Stimulated activated naive CD8-positive, alpha-beta T cell treated with anti-CD3 and anti-CD28 coated beads, Interleukin-15, Interleukin-2, amounts not matched to agents 100 ng/mL and 50 ng/mL, for 24 hours (primary cell): ENCODE results near the gene CTDSP2.
"Not testable (repeated sequence)": the region's sequence is repeated elsewhere in the genome, so short reads cannot be mapped to it uniquely, and the experiment has no call there.

Experiments
- H3K27ac Mint-ChIP-seq: one replicate; pipeline ENCODE4 v1.8.0; 2021; ENCODE audit warnings: mild to moderate bottlenecking, mixed read lengths
- H3K27me3 Mint-ChIP-seq: one replicate; pipeline ENCODE4 v1.8.0; 2021; ENCODE audit warnings: mixed read lengths
- H3K36me3 Mint-ChIP-seq: one replicate; pipeline ENCODE4 v1.8.0; 2021; ENCODE audit warnings: low read depth, mixed read lengths
- H3K4me1 Mint-ChIP-seq: one replicate; pipeline ENCODE4 v1.8.0; 2021; ENCODE audit warnings: low read depth, mixed read lengths
- H3K4me3 Mint-ChIP-seq: one replicate; pipeline ENCODE4 v1.8.0; 2021; ENCODE audit warnings: mild to moderate bottlenecking, mixed read lengths
- H3K9me3 Mint-ChIP-seq: one replicate; pipeline ENCODE4 v1.8.0; 2021; ENCODE audit warnings: mixed read lengths

CTDSP2 gene

DNA sequence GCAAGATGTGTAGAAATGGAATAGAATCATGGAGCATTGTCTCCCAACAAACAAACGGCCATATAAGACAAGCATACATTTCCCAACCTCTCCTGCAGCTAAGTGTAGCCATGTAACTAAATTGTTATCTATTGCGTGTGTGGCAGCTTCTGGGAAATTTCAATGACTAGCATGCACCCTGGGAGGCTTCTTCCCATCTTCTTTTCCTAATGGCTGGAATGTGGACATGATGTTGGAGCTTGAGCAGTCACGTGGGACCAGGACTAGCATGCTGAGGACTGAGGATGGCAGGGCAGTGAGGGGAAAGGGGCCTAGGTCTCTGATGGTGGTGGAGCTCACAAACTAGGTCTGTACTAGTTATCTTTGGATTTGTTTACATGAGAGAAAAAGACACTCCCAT lies 21.7 kb upstream of the CTDSP2 start:
- no peak overlapping the region for H3K4me3 Mint-ChIP-seq
- peaks cover 7% of the 10 kb centered on the region for H3K27me3 Mint-ChIP-seq
- H3K27ac Mint-ChIP-seq = no peak overlapping the region
- H3K4me1 Mint-ChIP-seq = peaks cover 4% of the 10 kb centered on the region
- H3K36me3 Mint-ChIP-seq = no peaks in the 10 kb centered on the region
- H3K9me3 Mint-ChIP-seq = no peaks in the 10 kb centered on the region

GRCh38 chr12:57866308-57867019 lies 19.9 kb upstream of the CTDSP2 start:
- Mint-ChIP-seq H3K36me3 (no peaks in the 10 kb centered on the region), H3K9me3 (no peaks in the 10 kb centered on the region), H3K27me3 (peaks cover 7% of the 10 kb centered on the region), H3K4me1 (peaks cover 4% of the 10 kb centered on the region), H3K4me3 (no peak overlapping the region), H3K27ac (no peak overlapping the region)

DNA sequence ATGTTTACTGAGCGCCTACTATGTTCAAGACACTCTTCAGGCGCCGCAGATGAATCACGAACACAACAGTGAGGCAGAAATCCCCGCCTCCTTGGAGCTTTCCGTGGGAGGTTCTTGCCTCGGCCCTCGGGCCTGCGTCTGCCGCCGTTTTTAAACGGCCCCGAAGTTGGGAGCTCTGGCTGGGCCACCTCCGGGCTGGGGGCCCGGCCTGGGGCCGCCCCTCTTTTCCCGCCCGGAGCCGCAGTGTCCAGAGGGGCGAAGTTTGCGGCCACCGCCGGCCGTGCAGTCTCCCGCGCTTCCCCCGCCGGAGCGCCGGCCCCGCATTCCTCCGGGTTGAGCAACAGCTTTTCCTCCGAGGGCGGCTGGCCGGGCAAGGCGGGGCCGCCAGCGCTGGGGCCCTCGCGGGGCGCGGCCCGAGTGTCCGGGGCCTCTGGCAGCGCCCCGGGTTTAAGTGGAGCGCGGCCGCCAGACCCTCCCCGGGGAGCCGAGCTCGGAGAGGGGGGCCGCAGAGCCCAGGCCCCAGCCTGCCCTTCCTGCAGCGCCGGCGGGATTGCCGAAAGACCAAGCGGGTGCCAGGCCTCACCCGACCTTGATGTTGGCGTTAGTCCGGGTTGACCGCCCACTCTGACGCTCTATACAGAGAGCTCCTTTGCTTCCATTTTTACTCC lies 18.7 kb upstream of the CTDSP2 start:
- Mint-ChIP-seq H3K27ac (peak overlapping the region; percentile 77), H3K4me1 (peaks cover 4% of the 10 kb centered on the region), H3K4me3 (peak overlapping the region; percentile 79), H3K36me3 (no peaks in the 10 kb centered on the region), H3K27me3 (peaks cover 9% of the 10 kb centered on the region), H3K9me3 (no peaks in the 10 kb centered on the region)

- H3K4me1 Mint-ChIP-seq = peaks cover 4% of the 10 kb centered on the region
- H3K27ac Mint-ChIP-seq = peak overlapping the region; percentile 74
- H3K27me3 Mint-ChIP-seq = peaks cover 16% of the 10 kb centered on the region
- H3K9me3 Mint-ChIP-seq = no peaks in the 10 kb centered on the region
- peak overlapping the region; percentile 73 for H3K4me3 Mint-ChIP-seq
- H3K36me3 Mint-ChIP-seq = no peaks in the 10 kb centered on the region
Measured at GRCh38 chr12:57864442-57865083, 18.0 kb upstream of the CTDSP2 start.

DNA sequence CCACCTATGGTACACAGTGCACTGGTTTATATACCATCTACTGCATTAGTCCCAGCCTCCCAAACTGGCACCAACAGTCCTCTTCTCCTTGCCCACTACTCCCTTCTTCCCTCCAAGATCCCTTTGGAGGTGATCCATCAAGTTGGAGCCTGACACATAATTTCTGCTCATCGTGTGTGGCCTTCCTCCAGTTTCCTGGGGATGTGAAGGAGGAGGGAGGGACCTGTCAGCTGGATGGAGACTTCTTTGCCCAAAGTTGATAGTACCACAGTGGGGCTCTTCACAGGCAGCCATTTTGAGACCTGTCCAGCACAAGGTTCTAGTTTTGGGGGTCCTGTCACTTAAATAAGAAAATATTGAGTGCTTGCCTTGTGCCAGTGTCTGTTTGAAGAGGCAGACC lies 17.1 kb upstream of the CTDSP2 start:
- Mint-ChIP-seq H3K27ac (no peak overlapping the region), H3K36me3 (no peaks in the 10 kb centered on the region), H3K4me3 (no peak overlapping the region), H3K9me3 (no peaks in the 10 kb centered on the region), H3K4me1 (peaks cover 4% of the 10 kb centered on the region), H3K27me3 (peaks cover 23% of the 10 kb centered on the region)

DNA sequence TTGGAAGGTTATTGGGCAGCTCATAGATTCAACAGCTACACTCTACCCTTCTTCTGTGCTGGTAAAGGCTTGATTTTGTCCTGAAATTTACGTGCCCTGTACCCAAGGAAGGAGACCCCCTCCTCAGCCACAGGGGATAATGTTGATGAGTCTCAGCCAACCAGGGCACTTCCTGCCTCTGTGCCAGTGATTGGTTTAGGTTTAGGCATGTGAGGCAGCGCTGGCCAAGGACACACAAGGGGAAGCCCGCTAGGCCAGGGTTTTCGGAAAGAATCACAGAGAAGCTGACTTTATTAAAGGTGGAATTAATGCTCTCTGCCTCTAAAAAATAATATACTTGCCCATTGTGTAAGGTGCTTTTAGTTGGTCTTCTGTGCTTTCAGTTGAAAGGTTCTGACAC lies 15.4 kb upstream of the CTDSP2 start:
- Mint-ChIP-seq H3K36me3 (no peaks in the 10 kb centered on the region), H3K27ac (no peak overlapping the region)

GRCh38 chr12:57860883-57861282 lies 14.4 kb upstream of the CTDSP2 start:
- not testable (repeated sequence) for H3K9me3 Mint-ChIP-seq, H3K4me1 Mint-ChIP-seq, H3K27ac Mint-ChIP-seq, H3K4me3 Mint-ChIP-seq, H3K36me3 Mint-ChIP-seq
- peaks cover 32% of the 10 kb centered on the region for H3K27me3 Mint-ChIP-seq

More for the DNA sequence above, 15.4 kb upstream of the CTDSP2 start:
- Mint-ChIP-seq H3K27me3 (peaks cover 23% of the 10 kb centered on the region), H3K4me3 (no peak overlapping the region), H3K9me3 (no peaks in the 10 kb centered on the region), H3K4me1 (peaks cover 4% of the 10 kb centered on the region)

DNA sequence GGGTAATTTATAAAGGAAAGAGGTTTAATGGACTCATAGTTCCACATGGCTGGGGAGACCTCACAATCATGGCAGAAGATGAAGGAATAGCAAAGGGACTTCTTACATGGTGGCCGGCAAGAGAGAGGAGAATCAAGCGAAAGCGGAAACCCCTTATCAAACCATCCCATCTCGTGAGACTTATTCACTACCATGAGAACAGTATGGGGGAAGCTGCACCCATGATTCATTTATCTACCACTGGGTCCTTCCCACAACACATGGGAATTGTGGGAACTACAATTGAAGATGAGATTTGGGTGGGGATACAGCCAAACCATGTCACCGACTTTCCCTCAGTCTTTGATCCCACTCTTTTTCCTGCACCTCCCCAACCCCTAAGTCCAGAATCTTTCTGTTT lies 12.6 kb upstream of the CTDSP2 start:
- Mint-ChIP-seq H3K27me3 (peaks cover 31% of the 10 kb centered on the region), H3K4me1 (no peaks in the 10 kb centered on the region), H3K4me3 (no peak overlapping the region), H3K9me3 (no peaks in the 10 kb centered on the region), H3K36me3 (no peaks in the 10 kb centered on the region), H3K27ac (no peak overlapping the region)

GRCh38 chr12:57858123-57858522 lies 11.6 kb upstream of the CTDSP2 start:
- H3K4me3 Mint-ChIP-seq = not testable (repeated sequence)

GRCh38 chr12:57854965-57855364 lies 8.4 kb upstream of the CTDSP2 start:
- Mint-ChIP-seq H3K9me3 (no peaks in the 10 kb centered on the region), H3K36me3 (no peaks in the 10 kb centered on the region), H3K27me3 (peaks cover 43% of the 10 kb centered on the region), H3K27ac (no peak overlapping the region), H3K4me3 (no peak overlapping the region), H3K4me1 (peaks cover 29% of the 10 kb centered on the region)

More at GRCh38 chr12:57858123-57858522, 11.6 kb upstream of the CTDSP2 start:
- H3K9me3 Mint-ChIP-seq, H3K36me3 Mint-ChIP-seq, H3K4me1 Mint-ChIP-seq, H3K27ac Mint-ChIP-seq: not testable (repeated sequence)
- H3K27me3 Mint-ChIP-seq = peaks cover 34% of the 10 kb centered on the region

GRCh38 chr12:57853864-57854556 lies 7.5 kb upstream of the CTDSP2 start:
- Mint-ChIP-seq H3K36me3 (no peaks in the 10 kb centered on the region), H3K4me1 (peaks cover 36% of the 10 kb centered on the region), H3K4me3 (no peak overlapping the region), H3K27ac (peak overlapping the region; percentile 21), H3K9me3 (no peaks in the 10 kb centered on the region), H3K27me3 (peaks cover 36% of the 10 kb centered on the region)

DNA sequence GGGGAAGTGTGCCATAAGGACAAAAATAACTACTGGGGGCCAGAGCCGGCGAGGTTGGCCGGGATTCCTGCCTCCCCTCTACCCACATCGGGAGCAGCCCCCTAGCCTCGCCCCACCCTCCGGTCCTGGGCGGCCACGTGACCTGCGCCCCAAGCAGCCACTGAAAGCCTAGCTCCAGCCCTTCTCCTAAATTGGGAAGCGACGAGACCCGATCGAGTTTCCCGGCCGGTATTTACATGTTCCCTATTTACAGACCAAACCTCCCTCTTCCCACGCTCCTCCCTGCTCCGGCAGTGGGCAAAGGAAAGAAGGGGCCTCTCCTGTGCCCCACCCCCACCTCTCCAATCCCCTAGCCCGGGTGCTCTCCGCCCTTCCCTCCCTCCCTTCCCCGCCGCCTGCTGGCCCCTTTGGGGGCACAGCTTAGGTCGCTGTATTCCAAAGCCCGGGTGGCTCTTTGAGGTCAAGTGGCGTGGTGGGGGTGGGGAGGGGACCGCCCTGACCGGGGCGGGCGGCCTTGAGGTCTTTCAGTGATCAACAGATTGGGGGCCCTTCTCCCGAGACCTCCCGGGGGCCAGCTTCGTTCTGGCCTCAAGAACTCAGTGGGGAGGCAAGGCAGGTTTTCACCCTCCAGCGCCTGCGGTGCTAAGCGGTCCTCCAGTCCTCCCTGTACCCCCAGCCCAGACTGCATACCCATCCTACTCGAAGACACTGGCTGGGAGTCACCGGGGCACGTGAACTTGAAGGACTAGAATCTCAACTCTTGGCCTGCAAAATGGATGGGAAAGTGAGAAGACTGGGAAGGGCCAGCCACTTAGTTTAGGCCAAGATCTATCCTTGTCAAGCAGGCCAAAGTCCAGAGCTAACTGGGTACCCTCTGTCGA lies 6.3 kb upstream of the CTDSP2 start:
- H3K9me3 Mint-ChIP-seq = no peaks in the 10 kb centered on the region
- peaks cover 44% of the 10 kb centered on the region for H3K4me1 Mint-ChIP-seq
- H3K27ac Mint-ChIP-seq = no peak overlapping the region
- peak overlapping the region; percentile 33 for H3K4me3 Mint-ChIP-seq
- no peaks in the 10 kb centered on the region for H3K36me3 Mint-ChIP-seq
- peaks cover 32% of the 10 kb centered on the region for H3K27me3 Mint-ChIP-seq

GRCh38 chr12:57852200-57852599 lies 5.7 kb upstream of the CTDSP2 start:
- Mint-ChIP-seq H3K27ac (no peak overlapping the region), H3K9me3 (no peaks in the 10 kb centered on the region), H3K4me3 (peak overlapping the region; percentile 33), H3K4me1 (peaks cover 45% of the 10 kb centered on the region), H3K36me3 (no peaks in the 10 kb centered on the region), H3K27me3 (peaks cover 32% of the 10 kb centered on the region)

DNA sequence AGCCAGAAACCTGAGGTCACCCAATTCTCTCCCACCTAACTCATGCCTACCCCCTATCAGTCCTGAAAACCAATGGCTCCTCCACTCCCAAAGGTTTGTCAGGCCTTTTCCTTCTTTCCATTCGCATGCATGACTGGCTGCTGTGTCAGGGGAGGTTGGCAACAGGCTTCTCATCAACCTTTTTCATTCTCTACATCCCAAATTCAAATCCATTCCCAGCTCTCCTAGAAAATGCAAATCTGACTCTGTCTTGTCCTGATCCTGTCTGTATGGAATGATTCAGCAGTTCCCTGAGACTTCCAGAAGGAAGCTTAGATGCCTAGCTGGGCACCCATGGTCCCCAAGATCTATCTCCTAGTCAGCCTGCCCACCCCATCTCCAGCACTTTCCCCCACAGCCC lies 5.0 kb upstream of the CTDSP2 start:
- H3K27me3 Mint-ChIP-seq = peaks cover 29% of the 10 kb centered on the region
- H3K36me3 Mint-ChIP-seq = no peaks in the 10 kb centered on the region
- peaks cover 48% of the 10 kb centered on the region for H3K4me1 Mint-ChIP-seq
- no peaks in the 10 kb centered on the region for H3K9me3 Mint-ChIP-seq
- H3K4me3 Mint-ChIP-seq = no peak overlapping the region
- H3K27ac Mint-ChIP-seq = no peak overlapping the region
